SK-N-SH (cell line): Measurements from ENCODE around the gene SERPINE1. TPM values are rescaled to one million over a fixed set of nuclear protein-coding genes. Genes with fewer than 3 reads are reported as not detected.
A peak's percentile ranks its signal among the peaks of the same experiment; 100 is the strongest.

ENCODE experiments used
- CTCF ChIA-PET: fragments of 300-600, 350-600 bp; formaldehyde crosslinking; extraction: SDS; loops from one replicate; lab custom pipeline; 2021; lab: Yijun Ruan, JAX
- POLR2A ChIA-PET: fragments of 350-600 bp; sonication (Branson Sonifier 250); formaldehyde crosslinking; extraction: SDS; loops from one replicate; lab custom pipeline; 2020; ENCODE audit warnings: antibody characterized with exemption, inconsistent platforms; lab: Yijun Ruan, JAX
- DNase-seq: peaks from one replicate; pipeline ENCODE4 v3.0.0; 2012
- H2AFZ ChIP-seq: fragments of 200-600 bp; sonication (generic); 2 replicates; pipeline ENCODE4 v1.8.1; 2016; ENCODE audit warnings: antibody characterized with exemption, mild to moderate bottlenecking, low read depth
- H3F3A ChIP-seq: fragments of 200-600 bp; sonication (generic); replicated peaks from 2 replicates; pipeline ENCODE3; 2016; ENCODE audit warnings: antibody characterized with exemption, mild to moderate bottlenecking; ENCODE audit not compliant: insufficient read depth
- H3K27ac ChIP-seq, 2 experiments: fragments of 200-500 bp in 1 of 2; fragments of 200-600 bp in 1 of 2; sonication (Bioruptor generic) in 1 of 2; sonication (generic), shearing (Covaris generic) in 1 of 2; 2 replicates each; pipeline versions ENCODE4 v1.5.1 to v1.6.1; 2014 to 2016; ENCODE audit warnings: low read depth in 2 of 2, inconsistent platforms in 1 of 2, low read length in 1 of 2, mild to moderate bottlenecking in 1 of 2, mixed read lengths in 1 of 2
- H3K27me3 ChIP-seq: fragments of 200-600 bp; sonication (generic), shearing (Covaris generic); 2 replicates; pipeline ENCODE4 v1.6.1; 2016; ENCODE audit warnings: mixed run types; ENCODE audit not compliant: insufficient read depth
- H3K36me3 ChIP-seq, 2 experiments: fragments of 200-500 bp in 1 of 2; fragments of 200-600 bp in 1 of 2; sonication (Bioruptor generic) in 1 of 2; sonication (generic) in 1 of 2; replicated peaks in 1 of 2; 2 replicates each; pipeline versions ENCODE3 to v1.5.1; 2014 to 2016; ENCODE audit warnings: low read length in 1 of 2, mild to moderate bottlenecking in 1 of 2; ENCODE audit not compliant: insufficient read depth in 2 of 2, control insufficient read depth in 1 of 2
- H3K4me1 ChIP-seq, 2 experiments: fragments of 200-500 bp in 1 of 2; fragments of 200-600 bp in 1 of 2; sonication (Bioruptor generic) in 1 of 2; sonication (generic), shearing (Covaris generic) in 1 of 2; 2 replicates each; pipeline versions ENCODE4 v1.5.1 to v1.6.1; 2014 to 2016; ENCODE audit warnings: low read depth in 1 of 2, low read length in 1 of 2, mixed run types in 1 of 2; ENCODE audit not compliant: insufficient read depth in 2 of 2, control insufficient read depth in 1 of 2
- H3K4me2 ChIP-seq: fragments of 200-600 bp; sonication (generic), shearing (Covaris generic); 2 replicates; pipeline ENCODE4 v1.6.1; 2017; ENCODE audit warnings: mixed run types
- H3K4me3 ChIP-seq, 2 experiments: fragments of 200-500 bp in 1 of 2; fragments of 200-600 bp in 1 of 2; sonication (Bioruptor generic) in 1 of 2; sonication (generic), shearing (Covaris generic) in 1 of 2; 2 replicates each; pipeline versions ENCODE4 v1.5.1 to v1.8.1; 2014 to 2016; ENCODE audit warnings: low read depth in 2 of 2, inconsistent platforms in 1 of 2, low read length in 1 of 2, mild to moderate bottlenecking in 1 of 2, mixed read lengths in 1 of 2, moderate library complexity in 1 of 2
- H3K79me2 ChIP-seq: fragments of 200-600 bp; sonication (generic); 2 replicates; pipeline ENCODE4 v1.8.1; 2017; ENCODE audit warnings: mild to moderate bottlenecking; ENCODE audit not compliant: insufficient read depth
- H3K9ac ChIP-seq: fragments of 200-600 bp; sonication (generic); 2 replicates; pipeline ENCODE4 v1.6.1; 2017; ENCODE audit warnings: mixed run types
- H3K9me2 ChIP-seq: fragments of 200-600 bp; sonication (generic); 2 replicates; pipeline ENCODE4 v1.6.1; 2017; ENCODE audit warnings: mixed run types
- H3K9me3 ChIP-seq: fragments of 200-600 bp; sonication (generic); 2 replicates; pipeline ENCODE4 v1.6.1; 2017; ENCODE audit warnings: mixed run types, mild to moderate bottlenecking, moderate library complexity
- H4K20me1 ChIP-seq: fragments of 200-600 bp; sonication (generic); 2 replicates; pipeline ENCODE4 v1.6.1; 2017; ENCODE audit warnings: mild to moderate bottlenecking, mixed run types; ENCODE audit not compliant: insufficient read depth
- FOSL2 ChIP-seq: IDR thresholded peaks from 2 replicates; pipeline ENCODE4 v1.4.0; 2012; ENCODE audit warnings: low read depth, mild to moderate bottlenecking, moderate library complexity, borderline replicate concordance
- FOXM1 ChIP-seq: IDR thresholded peaks from 2 replicates; pipeline ENCODE4 v1.4.0; 2012; ENCODE audit warnings: low read depth, mild to moderate bottlenecking
- GABPA ChIP-seq: IDR thresholded peaks from 2 replicates; pipeline ENCODE4 v1.4.0; 2012; ENCODE audit warnings: low read depth, mild to moderate bottlenecking
- JUND ChIP-seq: IDR thresholded peaks from 2 replicates; pipeline ENCODE4 v1.4.0; 2012
- MEF2A ChIP-seq: IDR thresholded peaks from 2 replicates; pipeline ENCODE4 v1.4.0; 2012; ENCODE audit warnings: low read depth, borderline replicate concordance
- MXI1 ChIP-seq: IDR thresholded peaks from 2 replicates; pipeline ENCODE4 v1.6.1; 2012; ENCODE audit warnings: mild to moderate bottlenecking, low read depth, low read length, improper control_type of control experiment
- NFIC ChIP-seq: IDR thresholded peaks from 2 replicates; pipeline ENCODE4 v1.4.0; 2012; ENCODE audit warnings: borderline replicate concordance
- POLR2AphosphoS5 ChIP-seq: IDR thresholded peaks from 2 replicates; pipeline ENCODE4 v1.6.1; 2012; ENCODE audit warnings: low read depth, low read length
- RAD21 ChIP-seq: IDR thresholded peaks from 2 replicates; pipeline ENCODE4 v1.6.1; 2012; ENCODE audit warnings: mild to moderate bottlenecking, low read length
- RCOR1 ChIP-seq: fragments of 150-350 bp; IDR thresholded peaks from 2 replicates; pipeline ENCODE4 v1.6.1; 2017; ENCODE audit warnings: antibody characterized with exemption, low read length
- RFX5 ChIP-seq: IDR thresholded peaks from 2 replicates; pipeline ENCODE4 v1.6.1; 2012; ENCODE audit warnings: mild to moderate bottlenecking, improper control_type of control experiment, low read length
- RXRA ChIP-seq: IDR thresholded peaks from 2 replicates; pipeline ENCODE4 v1.4.0; 2012; ENCODE audit warnings: low read depth, mild to moderate bottlenecking, borderline replicate concordance
- SIN3A ChIP-seq: IDR thresholded peaks from 2 replicates; pipeline ENCODE4 v1.6.1; 2012; ENCODE audit warnings: low read depth, mild to moderate bottlenecking, low read length, moderate library complexity, borderline replicate concordance
- TEAD4 ChIP-seq: IDR thresholded peaks from 2 replicates; pipeline ENCODE4 v1.4.0; 2012; ENCODE audit warnings: mild to moderate bottlenecking, borderline replicate concordance; ENCODE audit not compliant: insufficient read depth
- YY1 ChIP-seq: IDR thresholded peaks from 2 replicates; pipeline ENCODE4 v1.4.0; 2012; ENCODE audit warnings: low read depth, mild to moderate bottlenecking
- WGBS: methylation state at CpG from one replicate; pipeline ENCODE4 v1.1.6; 2017; ENCODE audit warnings: low lambda C conversion rate; 5-methylcytosine and 5-hydroxymethylcytosine counted together
- polyA plus RNA-seq, 3 experiments: library from polyadenylated mRNA; depleted of rRNA; stranded (reverse); fragments of >200 nt; gene quantifications; 2 replicates each; pipeline ENCODE4 v1.2.3, GENCODE V29; 2012
- TF ChIP-seq, protein P1 (sequence below): IDR thresholded peaks from 2 replicates; pipeline ENCODE4 v1.4.0; 2012; ENCODE audit warnings: low read depth, borderline replicate concordance
- TF ChIP-seq, protein P2 (sequence below): IDR thresholded peaks from 2 replicates; pipeline ENCODE4 v1.4.0; 2012; ENCODE audit warnings: low read depth
- TF ChIP-seq, protein P3 (sequence below): IDR thresholded peaks from 2 replicates; pipeline ENCODE4; 2012
- TF ChIP-seq, protein P4 (sequence below): IDR thresholded peaks from 2 replicates; pipeline ENCODE4 v1.4.0; 2012; ENCODE audit warnings: low read depth, borderline replicate concordance

SERPINE1 gene
- polyA plus RNA-seq, 1 of the 3 experiments (the other 2 are of a cell fraction), result 4,174 TPM

DNA sequence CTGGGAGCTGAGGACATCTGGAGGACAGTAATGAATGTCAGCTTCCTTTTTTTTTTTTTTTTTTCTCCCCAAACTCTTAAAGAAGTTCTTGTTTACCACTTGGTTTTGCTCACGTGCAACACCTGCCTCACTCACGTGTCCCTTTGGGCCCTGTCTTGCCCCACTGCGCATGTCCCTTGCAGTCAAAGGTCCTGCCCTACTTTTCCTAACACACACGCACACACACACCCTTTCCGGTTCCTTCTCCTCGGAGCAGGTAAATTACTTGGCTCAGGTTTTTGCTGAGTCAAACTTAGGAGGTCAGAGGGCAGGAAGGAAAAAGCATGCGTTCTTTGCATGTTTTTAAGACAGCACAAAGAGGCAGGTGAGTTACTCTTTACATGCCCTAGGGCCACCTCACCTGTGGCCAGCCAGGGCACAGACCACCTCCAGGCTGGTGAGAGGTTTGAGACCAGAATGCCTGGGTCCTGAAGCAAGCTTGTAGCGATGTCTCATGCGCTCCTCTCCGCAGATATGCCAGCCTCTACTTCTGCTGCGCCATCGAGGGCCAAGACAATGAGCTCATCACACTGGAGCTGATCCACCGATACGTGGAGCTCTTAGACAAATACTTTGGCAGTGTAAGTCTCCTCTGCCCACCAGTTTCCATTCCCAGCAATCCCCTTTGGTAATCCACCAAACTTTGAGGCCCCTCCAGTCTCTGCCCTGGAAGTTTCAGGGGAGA, 30.1 kb downstream of the SERPINE1 start:
- ChIA-PET CTCF (interaction anchor here (0.8 to 7.9 kb wide), 12 partner anchors 9 to 263 kb away, joined by 3 to 116 read pairs (median 5); partner anchors contain the start of genes FIS1, NAT16, PLOD3 and VGF), POLR2A (interaction anchor here (1.2 to 3.7 kb wide), 4 partner anchors 8 to 61 kb away, joined by 3 to 43 read pairs (median 4); partner anchors contain the start of genes PLOD3, VGF and ZNHIT1)
- no peaks in the 10 kb centered on the region for H3K9me3 ChIP-seq
- WGBS, result 92% methylated on average over 14 of the region's 14 CpGs
- H3K4me3 ChIP-seq, result no peak overlapping the region
- H2AFZ ChIP-seq, result no peak overlapping the region
- H3F3A ChIP-seq, result peaks cover 30% of the 10 kb centered on the region
- no peaks in the 10 kb centered on the region for H3K27me3 ChIP-seq
- no peak overlapping the region for H3K9ac ChIP-seq
- no peak for DNase-seq
- no peak overlapping the region for H3K27ac ChIP-seq
- peaks cover 5% of the 10 kb centered on the region for H4K20me1 ChIP-seq
- TF ChIP-seq, protein P1, sequence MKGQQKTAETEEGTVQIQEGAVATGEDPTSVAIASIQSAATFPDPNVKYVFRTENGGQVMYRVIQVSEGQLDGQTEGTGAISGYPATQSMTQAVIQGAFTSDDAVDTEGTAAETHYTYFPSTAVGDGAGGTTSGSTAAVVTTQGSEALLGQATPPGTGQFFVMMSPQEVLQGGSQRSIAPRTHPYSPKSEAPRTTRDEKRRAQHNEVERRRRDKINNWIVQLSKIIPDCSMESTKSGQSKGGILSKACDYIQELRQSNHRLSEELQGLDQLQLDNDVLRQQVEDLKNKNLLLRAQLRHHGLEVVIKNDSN, result no peak
- TF ChIP-seq RCOR1, result no peak
- H3K36me3 ChIP-seq, result peaks cover 36 to 37% of the 10 kb centered on the region in 2 experiments
- no peaks in the 10 kb centered on the region for H3K9me2 ChIP-seq
- H3K4me2 ChIP-seq, result no peak overlapping the region
- H3K4me1 ChIP-seq, result peaks cover 15 to 18% of the 10 kb centered on the region in 2 experiments; a peak in 3 of 4 replicates
- peaks cover 30% of the 10 kb centered on the region for H3K79me2 ChIP-seq

DNA sequence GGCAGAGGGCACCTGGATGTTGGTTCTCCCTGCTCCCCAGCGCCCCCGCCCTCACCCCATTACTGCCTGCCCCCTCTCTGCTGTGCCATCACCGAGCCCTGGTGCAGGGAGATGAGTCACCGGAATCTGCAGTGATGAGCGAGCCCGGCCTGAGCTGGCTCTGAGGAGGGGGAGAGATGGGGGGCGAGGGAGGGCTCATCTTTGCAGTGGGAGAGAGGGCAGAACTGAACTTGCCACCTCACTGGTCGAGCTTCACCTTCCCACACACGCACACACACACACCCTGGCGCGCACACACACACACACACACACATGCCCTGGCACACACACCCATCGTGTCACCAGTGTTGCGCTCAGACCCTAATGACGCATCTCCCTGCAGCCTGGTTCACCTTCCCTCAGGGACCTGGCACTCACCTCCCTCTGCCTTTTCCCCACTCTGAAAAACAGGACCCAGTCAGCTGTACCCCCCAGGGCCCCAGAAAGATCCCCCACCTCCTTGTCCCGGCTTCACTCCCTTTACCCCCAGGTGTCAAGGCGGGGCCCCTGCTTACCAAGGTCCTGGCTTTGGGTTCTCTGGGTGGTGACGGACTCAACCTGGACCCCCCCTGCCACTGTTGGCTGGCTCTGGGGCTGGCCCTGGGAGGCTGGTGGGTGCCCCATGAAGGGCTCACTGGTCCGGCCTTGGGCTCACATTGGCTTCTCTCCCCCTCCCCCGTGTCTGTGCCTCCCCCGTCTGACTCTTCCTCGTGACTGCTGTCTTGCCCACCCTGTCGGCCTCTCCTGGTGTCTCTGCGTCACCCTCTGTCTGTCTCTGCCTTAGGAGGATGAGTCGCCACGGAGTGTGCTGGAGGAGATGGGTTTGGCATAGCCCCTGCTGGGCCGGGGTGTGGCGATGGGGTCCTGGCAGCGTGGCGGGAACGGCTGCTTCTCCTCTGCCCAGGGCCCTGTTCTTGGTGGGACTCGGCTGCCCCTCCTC, 33.1 kb downstream of the SERPINE1 start:
- H3K4me1 ChIP-seq, result peaks cover 19 to 27% of the 10 kb centered on the region in 2 experiments; a peak in 3 of 4 replicates
- no peaks in the 10 kb centered on the region for H3K9me3 ChIP-seq
- no peak overlapping the region for H3K4me3 ChIP-seq
- 29% methylated on average over 31 of the region's 31 CpGs for WGBS
- H3K36me3 ChIP-seq, result peaks cover 36 to 40% of the 10 kb centered on the region in 2 experiments
- no peaks in the 10 kb centered on the region for H3K27me3 ChIP-seq
- H4K20me1 ChIP-seq, result peaks cover 21% of the 10 kb centered on the region
- peaks cover 45% of the 10 kb centered on the region for H3F3A ChIP-seq
- ChIA-PET POLR2A (interaction anchor here (0.5 kb wide), 1 partner anchor 23 kb away, joined by 3 read pairs; no protein-coding TSS in a partner anchor), CTCF (interaction anchor here (0.8 to 5.1 kb wide), 8 partner anchors 11 to 265 kb away, joined by 3 to 30 read pairs (median 7); no protein-coding TSS in a partner anchor)
- no peak overlapping the region; the same call in 1 of the 2 replicates for H3K9ac ChIP-seq
- H2AFZ ChIP-seq, result no peak overlapping the region
- H3K4me2 ChIP-seq, result peak overlapping the region; percentile 68
- no peaks in the 10 kb centered on the region for H3K9me2 ChIP-seq
- H3K27ac ChIP-seq, result peak overlapping the region in 1 of 2 experiments; percentile 52; a peak in 2 of 4 replicates
- peaks cover 23% of the 10 kb centered on the region for H3K79me2 ChIP-seq
- peak; percentile 65 for DNase-seq
- TF ChIP-seq, protein P1, result no peak
- TF ChIP-seq JUND (peak; percentile 95; the same call in 1 of the 2 replicates), NFIC (no peak; the same call in 1 of the 2 replicates), RCOR1 (no peak), YY1 (no peak), RAD21 (no peak), POLR2AphosphoS5 (no peak), GABPA (no peak), FOSL2 (peak; percentile 97), MEF2A (no peak), RXRA (no peak; the same call in 1 of the 2 replicates), FOXM1 (no peak), TEAD4 (no peak), RFX5 (no peak), MXI1 (no peak), SIN3A (0 out of 2 replicates have a peak, but pooled peaks have one; percentile 44)
- TF ChIP-seq, protein P2, sequence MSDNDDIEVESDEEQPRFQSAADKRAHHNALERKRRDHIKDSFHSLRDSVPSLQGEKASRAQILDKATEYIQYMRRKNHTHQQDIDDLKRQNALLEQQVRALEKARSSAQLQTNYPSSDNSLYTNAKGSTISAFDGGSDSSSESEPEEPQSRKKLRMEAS, result peak; percentile 48; the same call in 1 of the 2 replicates
- TF ChIP-seq, protein P3, sequence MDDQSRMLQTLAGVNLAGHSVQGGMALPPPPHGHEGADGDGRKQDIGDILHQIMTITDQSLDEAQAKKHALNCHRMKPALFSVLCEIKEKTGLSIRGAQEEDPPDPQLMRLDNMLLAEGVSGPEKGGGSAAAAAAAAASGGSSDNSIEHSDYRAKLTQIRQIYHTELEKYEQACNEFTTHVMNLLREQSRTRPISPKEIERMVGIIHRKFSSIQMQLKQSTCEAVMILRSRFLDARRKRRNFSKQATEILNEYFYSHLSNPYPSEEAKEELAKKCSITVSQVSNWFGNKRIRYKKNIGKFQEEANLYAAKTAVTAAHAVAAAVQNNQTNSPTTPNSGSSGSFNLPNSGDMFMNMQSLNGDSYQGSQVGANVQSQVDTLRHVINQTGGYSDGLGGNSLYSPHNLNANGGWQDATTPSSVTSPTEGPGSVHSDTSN, result peak; percentile 33; the same call in 1 of the 2 replicates
- TF ChIP-seq, protein P4, sequence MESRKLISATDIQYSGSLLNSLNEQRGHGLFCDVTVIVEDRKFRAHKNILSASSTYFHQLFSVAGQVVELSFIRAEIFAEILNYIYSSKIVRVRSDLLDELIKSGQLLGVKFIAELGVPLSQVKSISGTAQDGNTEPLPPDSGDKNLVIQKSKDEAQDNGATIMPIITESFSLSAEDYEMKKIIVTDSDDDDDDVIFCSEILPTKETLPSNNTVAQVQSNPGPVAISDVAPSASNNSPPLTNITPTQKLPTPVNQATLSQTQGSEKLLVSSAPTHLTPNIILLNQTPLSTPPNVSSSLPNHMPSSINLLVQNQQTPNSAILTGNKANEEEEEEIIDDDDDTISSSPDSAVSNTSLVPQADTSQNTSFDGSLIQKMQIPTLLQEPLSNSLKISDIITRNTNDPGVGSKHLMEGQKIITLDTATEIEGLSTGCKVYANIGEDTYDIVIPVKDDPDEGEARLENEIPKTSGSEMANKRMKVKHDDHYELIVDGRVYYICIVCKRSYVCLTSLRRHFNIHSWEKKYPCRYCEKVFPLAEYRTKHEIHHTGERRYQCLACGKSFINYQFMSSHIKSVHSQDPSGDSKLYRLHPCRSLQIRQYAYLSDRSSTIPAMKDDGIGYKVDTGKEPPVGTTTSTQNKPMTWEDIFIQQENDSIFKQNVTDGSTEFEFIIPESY, result no peak; the same call in 1 of the 2 replicates
